ENCODE measurements around the gene ZNF503. TPM values are rescaled to one million over a fixed set of nuclear protein-coding genes. Genes with fewer than 3 reads are reported as not detected.
A peak's percentile ranks its signal among the peaks of the same experiment; 100 is the strongest.

Gene ZNF503
- total and polyA plus RNA-seq, 2 donors from 2014 or later, result 34.7 to 45.8 TPM

- no peak overlapping the region for H3K9ac ChIP-seq (ENCODE audit: low read length in 3 of 3)
- H3K4me3 ChIP-seq (ENCODE audit: low read length in 3 of 3), result peak overlapping the region in 2 of 3 donors; percentile 39 to 69
- FAIRE-seq, result no peak
- DNase-seq, result peak in 1 of 5 donors; percentile 28
- H3K4me1 ChIP-seq (ENCODE audit: control insufficient read depth in 2 of 3, insufficient read depth in 2 of 3, low read depth in 1 of 3, low read length in 3 of 3), result peaks cover 0 to 29% (median 5%) of the 10 kb centered on the region in 3 donors
- H3K36me3 ChIP-seq (ENCODE audit: control insufficient read depth in 2 of 3, insufficient read depth in 3 of 3, low read length in 3 of 3), result no peaks in the 10 kb centered on the region
- H3K27me3 ChIP-seq (ENCODE audit: control insufficient read depth, insufficient read depth, low read length), result no peaks in the 10 kb centered on the region
- H3K9me3 ChIP-seq (ENCODE audit: control insufficient read depth in 2 of 3, insufficient read depth in 1 of 3, low read length in 3 of 3), result no peaks in the 10 kb centered on the region
- TF ChIP-seq CTCF (IDR thresholded peaks at IDR 0.05; ENCODE audit: borderline replicate concordance, extremely low read depth, insufficient read depth), result no peak
- no peak overlapping the region for H3K27ac ChIP-seq (ENCODE audit: low read depth in 2 of 2, low read length in 2 of 2)
- intact Hi-C loops (cut with DNase I), result no loop called here
These were observed 31.7 kb upstream of the ZNF503 start for GRCh38 chr10:75433216-75433615.

DNA sequence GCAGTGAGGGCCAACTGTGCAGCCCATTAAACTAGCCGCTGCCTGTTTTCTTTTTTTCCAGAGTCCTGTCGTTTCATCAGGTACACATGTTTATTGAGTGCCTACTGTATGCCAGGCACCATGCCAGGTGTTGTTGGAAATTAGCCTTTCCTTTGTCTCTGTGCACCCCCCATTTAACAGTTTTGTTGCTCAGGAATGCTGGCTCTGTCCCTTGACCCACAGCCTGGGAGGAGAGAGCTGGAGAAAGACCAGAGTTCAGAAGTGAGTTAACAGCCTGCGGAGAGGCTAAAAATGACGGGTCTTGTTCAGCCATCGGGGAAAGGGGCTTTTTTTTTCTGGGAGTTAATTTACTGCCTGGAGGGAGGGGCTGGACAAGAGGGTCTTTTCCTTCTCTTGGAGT lies 31.2 kb upstream of the ZNF503 start:
- H3K9ac ChIP-seq (ENCODE audit: low read length in 3 of 3), result no peak overlapping the region
- peak overlapping the region in 2 of 3 donors; percentile 44 to 69 for H3K4me3 ChIP-seq (ENCODE audit: low read length in 3 of 3)
- H3K27me3 ChIP-seq (ENCODE audit: control insufficient read depth, insufficient read depth, low read length), result no peaks in the 10 kb centered on the region
- no peaks in the 10 kb centered on the region for H3K9me3 ChIP-seq (ENCODE audit: control insufficient read depth in 2 of 3, insufficient read depth in 1 of 3, low read length in 3 of 3)
- H3K36me3 ChIP-seq (ENCODE audit: control insufficient read depth in 2 of 3, insufficient read depth in 3 of 3, low read length in 3 of 3), result no peaks in the 10 kb centered on the region
- no peak overlapping the region for H3K27ac ChIP-seq (ENCODE audit: low read depth in 2 of 2, low read length in 2 of 2)
- peak in 3 of 5 donors; percentile 39 to 52 (median 47) for DNase-seq
- no peak for FAIRE-seq
- peaks cover 0 to 29% (median 5%) of the 10 kb centered on the region in 3 donors for H3K4me1 ChIP-seq (ENCODE audit: control insufficient read depth in 2 of 3, insufficient read depth in 2 of 3, low read depth in 1 of 3, low read length in 3 of 3)
- TF ChIP-seq CTCF (IDR thresholded peaks at IDR 0.05; ENCODE audit: borderline replicate concordance, extremely low read depth, insufficient read depth), result no peak
- intact Hi-C loops (cut with DNase I), result no loop called here

DNA sequence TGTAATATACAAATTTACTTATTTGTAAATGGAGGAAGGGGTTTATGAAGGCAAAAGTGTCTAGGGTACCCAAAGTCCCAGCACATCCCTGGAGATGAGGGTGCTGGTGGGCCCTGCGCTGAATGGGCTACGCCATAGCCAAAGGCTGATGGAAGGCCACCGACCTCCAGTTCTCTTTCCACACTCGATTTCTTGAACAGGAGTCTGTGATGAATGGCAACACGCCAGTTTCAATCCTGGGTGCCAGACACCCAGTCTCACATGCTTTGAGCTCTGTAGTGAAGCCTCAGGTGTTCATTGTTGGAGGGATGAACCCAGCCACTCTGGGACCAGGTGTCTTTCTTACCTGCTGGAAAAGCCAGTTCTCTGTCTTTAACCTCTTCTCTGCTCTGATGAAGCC lies 30.6 kb upstream of the ZNF503 start:
- no peaks in the 10 kb centered on the region for H3K36me3 ChIP-seq (ENCODE audit: control insufficient read depth in 2 of 3, insufficient read depth in 3 of 3, low read length in 3 of 3)
- peak in 1 of 5 donors; percentile 36 for DNase-seq
- peak overlapping the region in 1 of 3 donors; percentile 63 for H3K9ac ChIP-seq (ENCODE audit: low read length in 3 of 3)
- no peak for TF ChIP-seq CTCF (IDR thresholded peaks at IDR 0.05; ENCODE audit: borderline replicate concordance, extremely low read depth, insufficient read depth)
- no peaks in the 10 kb centered on the region for H3K27me3 ChIP-seq (ENCODE audit: control insufficient read depth, insufficient read depth, low read length)
- intact Hi-C loops (cut with DNase I), result no loop called here
- peaks cover 0 to 26% (median 5%) of the 10 kb centered on the region in 3 donors for H3K4me1 ChIP-seq (ENCODE audit: control insufficient read depth in 2 of 3, insufficient read depth in 2 of 3, low read depth in 1 of 3, low read length in 3 of 3)
- H3K4me3 ChIP-seq (ENCODE audit: low read length in 3 of 3), result peak overlapping the region in 2 of 3 donors; percentile 55 to 69
- H3K9me3 ChIP-seq (ENCODE audit: control insufficient read depth in 2 of 3, insufficient read depth in 1 of 3, low read length in 3 of 3), result no peaks in the 10 kb centered on the region
- no peak for FAIRE-seq
- no peak overlapping the region for H3K27ac ChIP-seq (ENCODE audit: low read depth in 2 of 2, low read length in 2 of 2)
